GM19438 (cell line): ENCODE data around the gene NAPG.
"Not testable (repeated sequence)": the region's sequence is repeated elsewhere in the genome, so short reads cannot be mapped to it uniquely, and the experiment has no call there.

Experiments used
- ATAC-seq: cut with Tn5 transposase; IDR thresholded peaks from one replicate; pipeline ENCODE4 v1.9.1; 2021; ENCODE audit warnings: low read depth; ENCODE audit not compliant: unreplicated experiment

NAPG gene

GRCh38 chr18:10574412-10574811 is 48.6 kb downstream of the NAPG start:
- ATAC-seq = not testable (repeated sequence)

- not testable (repeated sequence) for ATAC-seq
Measured at GRCh38 chr18:10577842-10578572, 52.2 kb downstream of the NAPG start.

DNA sequence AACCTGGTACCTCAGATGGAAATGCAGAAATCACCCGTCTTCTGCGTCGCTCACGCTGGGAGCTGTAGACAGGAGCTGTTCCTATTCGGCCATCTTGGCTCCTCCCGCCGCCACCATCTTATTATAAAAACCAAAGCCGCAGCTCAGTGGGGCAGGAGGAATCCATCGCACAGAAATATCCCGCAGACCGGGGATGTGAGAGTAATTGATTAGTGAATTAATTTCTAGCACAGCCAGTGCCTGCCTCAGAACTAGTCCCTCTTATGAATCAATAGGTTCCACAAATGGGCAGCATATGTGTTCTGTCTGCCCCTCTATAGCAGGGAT is 52.7 kb downstream of the NAPG start:
- ATAC-seq = not testable (repeated sequence)

DNA sequence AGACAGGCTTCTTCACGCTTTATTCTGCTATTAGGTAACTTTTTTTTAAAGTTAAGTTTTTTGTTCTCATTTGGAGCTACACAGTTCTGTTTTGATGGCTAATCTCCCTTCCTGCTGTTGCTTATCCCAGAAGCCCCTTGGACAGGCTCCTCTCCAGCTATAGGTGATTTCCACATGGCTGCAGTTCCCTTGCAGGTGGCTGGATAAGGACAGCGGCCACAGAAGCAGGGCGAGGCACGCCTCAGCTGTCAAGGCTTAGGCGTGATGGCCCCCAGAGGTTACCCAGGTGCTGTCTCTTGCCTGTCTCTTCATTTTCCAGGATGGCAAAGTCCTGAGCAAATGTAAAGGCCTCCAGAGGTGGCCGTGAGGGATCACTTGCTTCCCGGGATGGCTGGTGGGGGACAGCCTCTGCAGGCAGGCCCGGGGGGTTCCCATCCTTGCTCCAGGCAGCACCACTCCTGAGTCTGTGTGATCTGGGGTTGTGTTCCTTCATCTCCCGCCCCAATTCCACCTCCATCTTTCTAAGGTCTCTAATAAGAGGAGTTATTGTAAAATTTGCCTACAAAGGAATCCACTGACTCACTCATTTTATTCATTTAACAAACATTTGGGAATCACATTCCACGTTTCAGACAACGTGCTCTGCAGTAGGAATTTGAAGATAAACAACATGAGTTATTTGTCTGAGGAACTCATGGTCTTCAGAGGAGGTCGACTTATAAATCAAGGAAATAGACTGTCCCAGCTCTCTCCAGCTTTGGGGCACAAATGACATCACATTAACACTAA is 53.4 kb downstream of the NAPG start:
- no peak for ATAC-seq

GRCh38 chr18:10580215-10580614 is 54.4 kb downstream of the NAPG start:
- ATAC-seq = no peak

GRCh38 chr18:10585260-10585659 is 59.4 kb downstream of the NAPG start:
- ATAC-seq = no peak

DNA sequence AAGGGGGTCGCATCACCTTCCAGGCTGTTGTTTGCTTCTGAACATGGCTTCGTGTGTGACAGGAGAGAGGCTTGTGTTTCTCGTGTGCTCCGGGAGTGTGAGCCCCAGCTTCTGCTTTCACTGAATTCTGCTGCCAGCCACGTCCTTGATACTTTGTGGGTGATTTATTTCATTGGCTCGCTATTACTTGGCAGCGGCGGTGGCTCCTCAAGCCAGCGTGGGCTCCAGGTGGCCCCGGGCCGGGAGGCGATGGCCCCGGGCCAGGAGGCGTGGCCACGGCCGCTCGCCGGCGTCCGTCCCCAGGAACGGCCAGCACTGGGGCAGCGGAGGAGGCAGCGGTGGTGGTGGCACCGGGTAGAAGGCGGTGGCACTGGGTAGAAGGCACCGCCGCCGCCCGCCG is 63.1 kb downstream of the NAPG start:
- ATAC-seq = no peak

DNA sequence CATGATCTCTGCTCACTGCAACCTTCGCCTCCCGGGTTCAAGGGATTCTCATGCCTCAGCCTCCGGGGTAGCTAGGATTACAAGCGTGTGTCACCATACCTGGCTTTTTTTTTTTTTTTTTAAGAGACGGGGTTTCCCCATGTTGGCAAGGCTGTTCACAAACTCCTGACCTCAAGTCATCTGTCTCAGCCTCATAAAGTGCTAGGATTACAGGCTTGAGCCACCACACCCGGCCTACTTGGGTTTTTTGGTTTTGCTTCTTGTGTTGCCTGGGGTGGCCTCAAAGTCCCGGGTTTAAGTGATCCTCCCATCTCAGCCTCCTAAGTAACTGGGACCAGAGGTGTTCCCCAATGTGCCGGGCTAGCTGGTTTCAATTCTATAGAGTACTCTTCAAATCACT is 64.6 kb downstream of the NAPG start:
- no peak for ATAC-seq

- no peak for ATAC-seq
Measured at GRCh38 chr18:10591896-10592295, 66.1 kb downstream of the NAPG start.

DNA sequence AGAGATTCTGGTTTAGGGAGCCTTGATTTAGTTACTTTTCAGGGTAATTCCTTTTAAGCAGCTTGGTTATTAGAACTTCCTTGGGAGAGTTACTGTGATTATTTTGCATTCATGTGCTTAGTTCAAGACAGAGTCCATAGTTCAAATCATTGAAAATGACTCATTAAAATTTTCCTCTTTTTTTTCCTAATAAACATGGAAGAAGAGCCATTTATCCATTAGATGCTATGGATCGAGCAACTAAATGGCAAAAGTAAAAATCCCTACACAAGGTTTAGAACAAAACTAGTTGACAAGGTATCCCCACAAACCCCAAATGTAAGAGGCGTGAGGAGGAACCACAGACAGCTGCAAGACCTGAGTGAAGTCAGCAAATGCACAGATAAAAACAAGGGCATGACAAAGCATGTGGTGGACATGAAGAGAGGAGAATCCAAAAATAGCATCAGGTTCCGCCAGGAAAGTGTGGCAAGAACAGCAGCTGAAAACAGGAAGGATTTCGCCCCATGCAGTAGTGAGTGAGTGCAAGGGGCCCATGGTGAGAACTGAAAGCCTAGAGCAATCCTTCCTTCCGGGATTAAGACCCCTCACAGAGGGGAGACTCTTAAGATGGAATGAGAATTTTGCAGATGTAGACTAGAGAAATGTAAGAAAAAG is 67.7 kb downstream of the NAPG start:
- ATAC-seq = not testable (repeated sequence)

DNA sequence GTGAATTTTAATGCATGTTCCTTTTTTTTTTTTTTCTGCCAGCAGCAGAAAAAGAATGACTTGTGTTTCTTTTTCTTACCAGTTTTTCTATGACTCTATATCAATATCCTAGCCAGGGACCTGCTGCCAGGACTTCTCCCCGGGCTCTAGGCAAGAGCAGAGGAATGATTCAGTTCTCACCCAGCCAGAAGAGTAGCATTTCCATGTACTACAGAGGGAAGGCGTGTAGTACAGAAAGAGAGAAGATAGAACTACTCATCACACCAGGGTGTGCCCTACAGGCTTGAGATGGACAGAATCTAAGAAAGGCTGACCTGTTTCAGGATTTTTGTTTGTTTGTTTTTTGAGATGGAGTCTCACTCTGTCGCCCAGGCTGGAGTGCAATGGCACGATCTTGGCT is 70.1 kb downstream of the NAPG start:
- ATAC-seq = not testable (repeated sequence)

DNA sequence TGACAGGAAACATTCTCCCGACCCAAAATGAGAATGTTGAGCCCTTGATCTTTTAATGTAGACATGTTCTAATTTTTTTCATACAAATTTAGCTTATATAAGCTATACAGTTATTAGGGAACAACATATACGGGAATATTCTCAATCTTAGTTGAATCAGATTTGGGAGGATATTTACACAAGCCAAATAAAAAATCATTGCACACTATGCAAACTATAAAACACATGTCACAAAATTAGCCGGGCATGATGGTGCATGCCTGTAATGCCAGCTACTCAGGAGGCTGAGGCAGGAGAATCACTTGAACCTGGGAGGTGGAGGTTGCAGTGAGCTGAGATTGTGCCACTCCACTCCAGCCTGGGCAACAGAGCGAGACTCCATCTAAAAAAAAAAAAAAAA is 71.9 kb downstream of the NAPG start:
- ATAC-seq = not testable (repeated sequence)

- not testable (repeated sequence) for ATAC-seq
Measured at GRCh38 chr18:10600701-10601100, 74.9 kb downstream of the NAPG start.
